GM12864 (cell line): ENCODE results near the gene RAB32.
"Not testable (repeated sequence)": the region's sequence is repeated elsewhere in the genome, so short reads cannot be mapped to it uniquely, and the experiment has no call there.

Experiments
- DNase-seq: peaks from one replicate; pipeline ENCODE4 v3.0.0-alpha.2; 2011; ENCODE audit warnings: low read depth
- H3K4me3 ChIP-seq: 2 replicates; pipeline ENCODE4 v1.5.1; 2011; ENCODE audit warnings: mild to moderate bottlenecking, low read depth, low read length, control low read depth
- TF ChIP-seq, protein P1 (sequence below): IDR thresholded peaks from 2 replicates; pipeline ENCODE4 v1.5.1; 2011; ENCODE audit warnings: low read depth, mild to moderate bottlenecking, moderate library complexity, low read length, control low read depth, inconsistent platforms; ENCODE audit errors: missing control alignments

RAB32 gene

GRCh38 chr6:146550911-146551310, 7.3 kb downstream of the RAB32 start:
- H3K4me3 ChIP-seq, result no peak overlapping the region
- TF ChIP-seq, protein P1, sequence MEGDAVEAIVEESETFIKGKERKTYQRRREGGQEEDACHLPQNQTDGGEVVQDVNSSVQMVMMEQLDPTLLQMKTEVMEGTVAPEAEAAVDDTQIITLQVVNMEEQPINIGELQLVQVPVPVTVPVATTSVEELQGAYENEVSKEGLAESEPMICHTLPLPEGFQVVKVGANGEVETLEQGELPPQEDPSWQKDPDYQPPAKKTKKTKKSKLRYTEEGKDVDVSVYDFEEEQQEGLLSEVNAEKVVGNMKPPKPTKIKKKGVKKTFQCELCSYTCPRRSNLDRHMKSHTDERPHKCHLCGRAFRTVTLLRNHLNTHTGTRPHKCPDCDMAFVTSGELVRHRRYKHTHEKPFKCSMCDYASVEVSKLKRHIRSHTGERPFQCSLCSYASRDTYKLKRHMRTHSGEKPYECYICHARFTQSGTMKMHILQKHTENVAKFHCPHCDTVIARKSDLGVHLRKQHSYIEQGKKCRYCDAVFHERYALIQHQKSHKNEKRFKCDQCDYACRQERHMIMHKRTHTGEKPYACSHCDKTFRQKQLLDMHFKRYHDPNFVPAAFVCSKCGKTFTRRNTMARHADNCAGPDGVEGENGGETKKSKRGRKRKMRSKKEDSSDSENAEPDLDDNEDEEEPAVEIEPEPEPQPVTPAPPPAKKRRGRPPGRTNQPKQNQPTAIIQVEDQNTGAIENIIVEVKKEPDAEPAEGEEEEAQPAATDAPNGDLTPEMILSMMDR, result no peak
- DNase-seq, result no peak

DNA sequence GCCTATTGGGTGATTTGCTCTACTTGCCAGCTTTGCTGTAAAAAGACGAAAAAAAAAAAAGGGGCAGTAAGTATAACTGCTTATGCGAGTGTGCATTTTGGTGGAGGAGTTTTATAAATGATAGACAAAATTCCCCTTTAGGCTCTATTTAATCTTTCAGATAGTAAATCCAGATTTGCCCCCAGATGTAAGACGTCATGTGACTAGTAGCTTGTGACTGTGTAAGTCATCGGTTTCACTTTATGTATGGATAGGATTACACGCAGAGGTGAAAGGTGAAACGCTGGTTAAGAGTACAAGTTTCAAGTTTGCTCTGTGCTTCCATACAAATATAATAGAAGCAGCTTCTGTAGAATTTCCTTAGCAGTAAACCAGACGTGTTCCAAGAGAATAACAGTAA, 7.9 kb downstream of the RAB32 start:
- DNase-seq, result no peak
- TF ChIP-seq, protein P1, result no peak
- H3K4me3 ChIP-seq, result no peak overlapping the region

GRCh38 chr6:146553377-146554135, 9.9 kb downstream of the RAB32 start:
- no peak for DNase-seq
- H3K4me3 ChIP-seq, result no peak overlapping the region
- TF ChIP-seq, protein P1, result no peak

DNA sequence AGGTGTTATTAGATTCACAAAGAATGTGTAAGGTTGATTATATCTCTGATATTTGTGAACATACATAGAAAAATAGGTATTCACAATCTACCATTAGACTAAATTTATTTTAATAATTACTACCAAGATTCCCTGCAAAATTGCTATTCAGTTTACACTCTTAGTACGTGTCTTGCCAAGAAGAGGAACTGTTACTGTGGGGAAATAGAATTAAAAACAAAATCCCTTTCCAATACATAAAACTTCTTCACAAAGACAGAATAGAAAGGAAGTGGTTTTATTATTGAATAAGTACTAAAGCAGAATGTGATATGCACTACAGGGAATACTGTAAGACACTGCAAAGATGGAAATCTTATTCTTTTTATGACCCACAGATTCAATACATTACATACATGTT, 17.0 kb downstream of the RAB32 start:
- TF ChIP-seq, protein P1, result no peak
- no peak for DNase-seq
- H3K4me3 ChIP-seq, result no peak overlapping the region

DNA sequence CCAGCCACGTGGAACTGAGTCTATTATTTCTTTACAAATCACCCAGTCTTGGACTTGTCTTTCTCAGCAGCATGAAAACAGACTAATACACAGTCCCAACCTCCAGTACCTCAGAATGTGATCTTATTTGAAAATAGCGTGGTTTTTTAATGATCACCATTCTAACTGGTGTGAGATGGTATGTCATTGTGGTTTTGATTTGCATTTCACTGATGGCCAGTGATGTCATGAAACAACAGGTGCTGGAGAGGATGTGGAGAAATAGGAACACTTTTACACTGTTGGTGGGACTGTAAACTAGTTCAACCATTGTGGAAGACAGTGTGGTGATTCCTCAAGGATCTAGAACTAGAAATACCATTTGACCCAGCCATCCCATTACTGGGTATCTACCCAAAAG, 23.0 kb downstream of the RAB32 start:
- not testable (repeated sequence) for DNase-seq, H3K4me3 ChIP-seq

DNA sequence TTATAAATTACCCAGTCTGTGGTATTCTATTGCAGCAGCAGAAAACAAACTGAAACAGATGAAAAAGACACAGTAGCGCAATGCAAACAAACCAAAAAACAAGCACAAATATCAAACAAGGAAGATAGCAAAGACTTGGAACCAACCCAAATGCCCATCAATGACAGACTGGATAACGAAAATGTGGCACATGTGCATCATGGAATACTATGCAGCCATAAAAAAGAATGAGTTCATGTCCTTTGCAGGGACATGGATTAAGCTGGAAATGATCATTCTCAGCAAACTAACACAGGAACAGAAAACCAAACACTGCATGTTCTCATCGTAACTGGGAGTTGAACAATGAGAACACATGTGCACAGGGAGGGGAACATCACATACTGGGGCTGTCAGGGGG, 25.0 kb downstream of the RAB32 start:
- not testable (repeated sequence) for H3K4me3 ChIP-seq, DNase-seq

GRCh38 chr6:146574211-146574610, 30.6 kb downstream of the RAB32 start:
- H3K4me3 ChIP-seq, result no peak overlapping the region
- TF ChIP-seq, protein P1, result no peak
- no peak for DNase-seq

- TF ChIP-seq, protein P1, result no peak
- no peak overlapping the region for H3K4me3 ChIP-seq
- no peak for DNase-seq
Observed at GRCh38 chr6:146578054-146578453, 34.4 kb downstream of the RAB32 start.
